Fibroblast of peridontal ligament (primary cell): Measurements from ENCODE around the gene TDP1.

Source experiments
- DNase-seq: peaks from one replicate; pipeline ENCODE4 v3.0.0-alpha.2; 2010; ENCODE audit errors: extremely low read depth

The TDP1 gene

DNA sequence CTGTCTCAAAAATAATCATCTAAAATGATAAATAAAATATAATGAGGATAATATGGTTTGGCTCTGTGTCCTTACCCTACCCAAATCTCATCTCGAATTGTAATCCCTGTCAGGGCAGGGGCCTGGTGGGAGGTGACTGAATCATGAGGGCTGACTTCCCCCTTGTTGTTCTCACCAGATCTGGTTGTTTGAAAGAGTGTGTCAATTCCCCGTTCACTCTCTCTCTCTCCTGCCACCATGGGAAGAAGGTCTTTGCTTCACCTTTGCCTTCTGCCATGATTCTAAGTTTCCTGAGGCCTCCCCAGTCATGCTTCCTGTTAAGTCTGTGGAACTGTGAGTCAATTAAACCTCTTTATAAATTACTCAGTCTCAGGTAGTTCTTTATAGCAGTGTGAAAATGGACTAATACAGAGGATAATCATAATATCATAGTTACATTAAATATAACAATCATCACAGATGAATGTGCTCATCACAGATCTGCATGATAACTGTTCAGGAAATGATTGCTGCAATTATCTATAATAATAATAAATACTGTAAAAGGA lies 13.8 kb upstream of the TDP1 start:
- no peak for DNase-seq

DNA sequence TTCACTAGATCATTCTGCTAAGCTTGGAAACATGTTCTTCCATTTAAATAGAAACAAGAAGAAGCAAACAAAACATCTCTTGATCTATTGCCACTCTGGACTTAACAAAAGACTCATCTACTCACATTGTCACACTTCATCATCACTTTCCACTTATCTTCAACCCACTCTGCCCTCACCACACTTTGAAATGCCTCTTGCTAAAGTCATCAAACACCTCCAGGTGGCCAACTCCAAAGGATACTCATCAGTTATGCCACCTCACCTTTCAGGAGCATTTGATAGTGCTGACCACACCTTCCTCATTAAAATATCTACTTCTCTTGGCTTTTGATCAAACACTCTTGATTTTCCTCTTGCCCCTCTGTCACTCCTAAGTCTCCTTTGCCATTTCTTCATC lies 8.4 kb upstream of the TDP1 start:
- DNase-seq: no peak

DNA sequence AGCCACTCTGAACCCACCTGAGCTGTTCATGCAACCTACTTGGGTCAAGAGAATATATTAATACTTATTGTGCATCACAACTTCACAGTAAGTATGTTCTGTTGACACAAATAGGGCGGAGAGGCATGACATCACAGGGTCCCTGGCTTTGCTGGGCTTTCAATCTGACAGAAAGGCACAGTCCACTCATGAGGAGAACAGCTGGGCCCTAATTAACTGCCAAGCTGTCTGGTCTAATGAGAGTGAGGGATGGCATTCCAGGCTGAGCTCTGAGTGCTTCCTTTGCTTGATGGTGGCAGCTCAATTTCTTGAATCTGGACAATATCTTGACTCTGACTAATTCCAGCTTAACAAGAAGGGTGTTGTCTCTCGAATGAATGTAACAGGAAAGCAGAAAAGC lies 3.2 kb upstream of the TDP1 start:
- no peak for DNase-seq

DNA sequence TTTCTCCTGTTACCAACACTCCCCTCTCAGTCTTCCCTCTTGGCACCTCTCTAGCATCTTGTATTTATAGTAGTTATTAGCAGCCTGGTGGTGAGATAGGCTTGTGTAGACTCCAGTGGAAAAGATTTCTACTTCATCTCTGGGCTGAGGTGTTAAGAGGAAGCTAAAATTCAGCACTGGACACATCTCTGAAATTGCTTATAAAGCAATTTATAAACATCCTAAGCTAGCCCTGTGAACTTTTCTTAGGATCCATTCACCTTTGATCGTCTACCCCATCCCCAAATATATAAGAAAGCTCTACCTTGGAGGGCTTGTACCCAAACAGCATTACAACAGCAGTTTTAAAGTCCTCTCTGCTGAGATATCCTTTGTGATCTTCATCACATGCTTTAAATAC lies 2.1 kb upstream of the TDP1 start:
- DNase-seq: no peak

DNA sequence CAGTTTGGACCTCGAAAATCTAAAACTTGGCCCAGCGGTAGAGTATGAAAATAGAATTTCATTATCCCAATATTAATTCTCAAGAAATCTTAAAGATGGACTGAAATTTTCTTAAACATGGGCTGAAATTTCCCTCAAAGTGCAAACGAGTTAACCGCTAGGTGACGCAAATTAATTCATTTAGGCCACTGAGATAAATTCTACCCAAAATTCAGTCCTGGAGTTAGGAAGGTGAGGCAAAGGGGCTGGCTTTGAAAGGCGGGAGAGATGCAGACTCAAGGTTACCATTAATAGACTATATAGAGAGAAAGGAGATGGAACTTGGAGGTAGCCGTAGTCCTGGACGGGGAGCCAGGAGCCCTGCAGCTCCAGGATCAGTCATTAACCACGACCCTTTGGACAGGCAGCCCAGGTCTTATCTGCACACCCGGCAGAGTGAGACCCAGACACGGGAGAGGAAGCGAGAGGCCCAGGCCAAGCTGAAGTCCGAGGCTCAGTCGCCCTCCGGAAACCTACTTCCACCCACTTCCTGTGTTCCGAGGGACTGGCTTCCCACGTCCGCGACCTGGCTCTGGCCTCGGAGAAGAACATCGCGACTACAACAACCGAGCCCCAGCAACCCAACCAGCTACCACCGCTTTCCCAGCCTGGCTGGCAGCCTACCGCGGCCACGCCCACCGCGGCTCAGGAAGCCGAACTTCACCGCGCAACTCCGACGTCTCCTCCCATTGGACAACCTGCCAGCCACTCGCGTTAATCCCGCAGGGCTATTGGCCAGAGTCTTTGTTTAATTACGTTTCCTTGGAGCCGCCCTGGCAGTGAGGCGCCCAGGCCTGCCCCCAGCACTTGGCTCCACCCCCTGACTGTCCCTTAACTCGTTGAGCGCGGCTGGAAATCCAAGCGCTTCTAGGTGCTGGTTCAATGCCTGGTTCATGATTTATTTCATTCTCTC lies 1.4 kb upstream of the TDP1 start, which contains the start of gene EFCAB11:
EFCAB11 (minus strand) TSS at position 661 of the 952 bp plus-strand sequence; CDS start at position 591, 70 bp downstream.
- peak; percentile 98 for DNase-seq

DNA sequence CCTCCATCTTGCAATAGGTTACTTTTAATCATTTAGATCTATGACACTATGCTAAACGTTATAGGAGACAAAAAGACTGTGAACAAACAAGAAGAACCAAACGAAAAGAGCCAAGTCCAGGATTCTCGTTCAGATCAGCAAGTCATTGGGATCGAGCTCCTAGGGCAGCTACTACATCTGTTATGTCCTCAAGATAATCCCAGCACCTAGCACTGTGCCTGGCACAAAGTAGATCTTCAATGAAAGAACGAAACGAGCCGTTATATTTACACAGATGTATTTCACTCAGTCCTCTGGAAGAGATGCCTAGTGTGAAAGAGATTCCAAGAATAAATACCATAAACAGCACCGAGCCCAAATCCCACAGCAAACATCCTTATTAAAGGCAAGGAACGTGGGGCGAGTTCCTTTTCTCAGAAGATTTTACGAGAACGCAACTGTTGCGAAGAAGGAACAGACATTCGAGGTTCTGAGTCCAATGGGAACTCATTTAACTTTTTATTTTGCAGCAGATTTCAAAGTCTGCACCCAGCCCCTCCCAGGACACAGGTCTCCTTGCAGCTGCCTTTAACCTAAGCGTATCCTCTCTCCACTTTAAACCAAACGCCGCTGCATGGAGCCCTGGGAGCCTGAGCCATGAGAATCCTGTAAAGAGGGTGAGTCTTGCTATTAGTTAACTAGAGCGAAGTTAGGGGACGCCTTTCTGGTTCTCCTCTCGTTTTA lies 544 bp upstream of the TDP1 start:
- no peak for DNase-seq

DNA sequence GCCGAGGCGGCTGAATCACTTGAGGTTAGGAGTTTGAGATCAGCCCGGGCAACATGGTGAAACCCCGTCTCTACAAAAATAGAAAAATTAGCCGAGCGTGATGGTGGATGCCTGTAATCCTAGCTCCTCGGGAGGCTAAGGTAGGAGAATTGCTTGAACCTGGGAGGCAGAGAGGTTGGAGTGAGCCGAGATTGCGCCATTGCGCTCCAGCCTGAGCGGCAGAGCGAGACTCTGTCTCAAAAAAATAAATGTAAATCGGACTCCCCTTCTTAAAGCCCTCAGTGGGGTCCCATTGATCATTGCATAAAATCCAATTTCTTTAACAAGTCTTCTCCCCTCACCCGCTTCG lies 908 bp downstream of the TDP1 start:
- DNase-seq: no peak

DNA sequence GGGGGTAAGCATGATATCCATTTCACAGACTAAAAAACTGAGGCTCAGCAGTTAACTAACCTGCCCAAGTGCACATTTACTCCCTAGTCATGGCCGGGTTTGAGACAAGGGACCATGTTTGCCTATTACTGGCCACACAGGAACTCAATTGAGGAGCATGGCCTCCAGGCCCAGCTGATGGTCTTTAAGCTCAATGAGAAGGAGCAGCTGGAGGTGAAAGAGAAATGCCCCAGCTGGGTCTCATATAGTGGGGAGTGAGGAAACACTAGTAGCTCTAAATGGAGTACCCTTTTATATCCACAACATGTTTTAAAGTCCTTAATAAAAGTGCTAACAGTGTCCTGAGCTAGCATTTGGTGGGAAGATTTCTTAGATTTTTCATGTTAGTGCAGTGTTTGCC lies 1.6 kb downstream of the TDP1 start:
- no peak for DNase-seq

DNA sequence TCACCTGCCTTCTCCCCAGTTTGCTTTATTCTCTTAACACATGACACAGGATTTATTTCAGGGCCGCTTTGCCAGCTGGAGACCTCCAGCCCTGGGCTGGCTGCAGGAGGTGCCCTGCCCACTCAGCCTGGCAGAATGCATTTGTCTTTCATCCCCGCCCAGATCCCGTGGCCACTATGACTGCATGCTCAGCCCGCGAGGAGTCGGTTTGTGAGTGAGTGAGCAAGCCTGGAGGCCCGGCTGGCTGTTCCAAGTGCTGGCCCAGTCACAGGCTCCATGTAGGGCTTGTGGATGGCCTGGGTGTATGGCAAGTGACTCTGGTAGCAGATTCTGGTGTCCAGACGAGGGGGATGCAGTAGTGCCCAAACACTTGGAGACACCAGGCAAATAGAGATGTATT lies 2.1 kb downstream of the TDP1 start:
- DNase-seq: no peak

DNA sequence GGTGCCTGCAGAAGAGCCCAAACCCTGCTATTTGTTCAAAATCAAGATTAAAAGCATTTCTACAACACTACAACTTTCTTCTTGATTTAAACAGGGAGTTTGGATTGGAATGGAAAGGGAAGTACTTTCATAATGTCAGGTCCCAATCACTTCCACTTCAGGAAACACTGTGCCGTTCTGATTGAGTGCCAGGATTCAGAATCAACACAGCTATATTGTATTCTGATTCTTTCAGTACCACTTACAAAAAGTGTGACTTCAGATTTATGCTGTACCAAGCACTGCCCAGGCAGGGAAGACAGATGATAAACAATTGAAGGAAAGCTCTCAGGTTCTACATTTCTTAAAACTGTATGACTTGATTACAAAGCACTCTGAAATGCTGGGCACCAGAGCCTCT lies 3.2 kb downstream of the TDP1 start:
- no peak for DNase-seq

DNA sequence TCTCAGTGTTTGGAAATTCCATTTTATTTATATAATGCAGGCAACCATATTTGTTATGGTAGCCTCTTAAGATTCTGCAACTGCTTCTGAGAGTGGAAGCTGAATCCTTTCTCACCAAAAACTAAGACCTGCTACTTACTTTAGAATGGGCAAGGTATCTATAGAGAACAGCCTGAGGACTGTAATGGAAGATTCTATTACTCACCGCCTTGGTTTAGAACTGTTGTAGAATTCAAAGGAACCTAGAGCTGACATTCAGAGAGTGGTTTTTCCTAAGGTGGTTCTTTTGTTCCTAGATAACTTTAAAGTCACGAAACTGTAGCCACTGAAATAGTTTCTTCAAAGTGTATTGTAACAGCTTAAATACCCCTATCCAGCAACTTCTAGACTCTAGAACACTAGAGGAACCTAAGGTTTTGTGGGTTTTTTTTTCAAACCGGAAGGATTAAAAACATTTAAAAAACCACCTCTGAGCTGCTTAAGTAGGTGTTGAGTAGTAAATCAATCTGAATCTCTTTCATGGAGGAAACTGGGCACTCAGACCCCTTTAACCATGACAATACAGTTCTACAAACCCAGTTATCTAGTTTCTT lies 4.2 kb downstream of the TDP1 start:
- no peak for DNase-seq

DNA sequence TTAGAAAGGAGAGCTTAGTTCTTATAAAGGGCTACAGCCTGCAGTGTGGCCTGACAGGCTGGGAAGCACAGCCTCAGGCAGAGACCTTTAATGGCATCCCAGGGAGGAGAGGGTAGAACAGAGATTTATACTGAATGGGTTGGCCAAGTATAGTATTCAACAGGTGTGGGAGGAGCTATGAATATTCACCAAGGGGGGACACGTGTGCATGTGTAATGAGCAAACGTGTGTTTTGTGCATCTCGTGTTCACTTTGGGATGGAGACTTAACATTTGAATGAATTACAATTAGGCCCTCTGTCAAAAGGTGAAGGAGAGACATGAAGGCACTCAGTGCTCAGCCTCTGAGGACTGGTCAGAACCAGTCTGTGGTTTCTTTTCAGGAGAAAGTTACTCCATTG lies 5.2 kb downstream of the TDP1 start:
- DNase-seq: no peak

DNA sequence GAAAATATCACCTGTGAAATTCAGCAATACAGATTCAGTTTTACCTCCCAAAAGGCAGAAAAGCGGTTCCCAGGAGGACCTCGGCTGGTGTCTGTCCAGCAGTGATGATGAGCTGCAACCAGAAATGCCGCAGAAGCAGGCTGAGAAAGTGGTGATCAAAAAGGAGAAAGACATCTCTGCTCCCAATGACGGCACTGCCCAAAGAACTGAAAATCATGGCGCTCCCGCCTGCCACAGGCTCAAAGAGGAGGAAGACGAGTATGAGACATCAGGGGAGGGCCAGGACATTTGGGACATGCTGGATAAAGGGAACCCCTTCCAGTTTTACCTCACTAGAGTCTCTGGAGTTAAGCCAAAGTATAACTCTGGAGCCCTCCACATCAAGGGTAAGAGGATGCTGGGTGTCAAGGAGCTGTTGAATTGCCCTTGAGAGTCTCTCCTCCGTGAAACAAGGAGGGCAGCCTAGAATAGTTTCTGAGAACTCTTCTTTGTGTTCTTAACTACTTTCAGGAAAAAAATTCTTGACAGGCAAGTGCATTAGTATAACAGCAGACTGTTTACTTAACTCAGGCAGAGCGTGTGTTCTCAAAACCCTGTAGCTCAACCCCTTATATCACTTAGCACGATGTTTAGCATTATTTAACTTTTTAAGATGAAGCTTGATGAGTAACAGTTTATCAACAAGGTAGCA lies 7.7 kb downstream of the TDP1 start:
- no peak for DNase-seq

DNA sequence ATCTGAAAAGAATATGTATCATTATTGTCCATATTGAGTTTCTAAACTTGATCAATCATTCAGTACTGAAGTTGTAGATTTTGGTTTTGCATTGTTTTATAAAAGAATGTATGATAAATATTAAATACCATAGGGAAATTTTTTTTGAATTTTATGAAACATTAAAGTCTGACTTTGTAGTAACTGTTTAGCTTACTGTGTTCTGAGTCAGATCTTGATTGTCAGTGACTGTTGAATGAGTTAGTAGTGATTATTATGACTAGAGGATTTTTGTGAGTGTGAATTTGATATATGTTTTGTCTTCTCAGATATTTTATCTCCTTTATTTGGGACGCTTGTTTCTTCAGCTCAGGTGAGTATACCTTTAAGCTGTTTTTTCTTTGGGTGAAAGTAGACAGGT lies 10.1 kb downstream of the TDP1 start:
- DNase-seq: no peak

DNA sequence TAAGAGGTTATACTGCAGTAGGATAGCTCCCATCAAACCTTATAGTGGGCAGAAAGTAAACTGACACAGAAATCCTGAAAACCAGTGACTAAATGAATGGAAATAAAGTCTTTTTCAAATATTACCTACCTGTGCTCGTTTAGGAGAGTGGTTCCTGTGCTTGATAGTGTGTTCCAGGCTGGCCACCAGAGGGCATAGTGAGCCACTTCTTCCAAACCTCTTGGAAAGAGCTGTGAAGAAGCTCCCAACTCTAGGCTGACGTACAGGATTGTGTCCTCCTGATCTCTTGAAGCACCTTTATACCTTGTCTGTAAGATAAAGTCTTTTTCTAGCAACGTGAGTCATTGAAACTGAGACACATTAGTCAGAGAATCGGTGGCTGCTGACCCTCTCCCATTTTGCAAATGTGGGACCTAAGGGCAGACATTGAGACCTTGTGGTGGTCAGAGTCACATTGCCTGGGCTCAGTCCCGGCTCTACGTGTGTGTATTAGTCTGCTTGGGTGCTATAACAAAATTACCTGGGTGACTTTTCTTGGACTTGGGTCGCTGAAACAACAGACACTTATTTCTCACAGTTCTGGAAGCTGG lies 17.6 kb downstream of the TDP1 start:
- DNase-seq: peak; percentile 79

DNA sequence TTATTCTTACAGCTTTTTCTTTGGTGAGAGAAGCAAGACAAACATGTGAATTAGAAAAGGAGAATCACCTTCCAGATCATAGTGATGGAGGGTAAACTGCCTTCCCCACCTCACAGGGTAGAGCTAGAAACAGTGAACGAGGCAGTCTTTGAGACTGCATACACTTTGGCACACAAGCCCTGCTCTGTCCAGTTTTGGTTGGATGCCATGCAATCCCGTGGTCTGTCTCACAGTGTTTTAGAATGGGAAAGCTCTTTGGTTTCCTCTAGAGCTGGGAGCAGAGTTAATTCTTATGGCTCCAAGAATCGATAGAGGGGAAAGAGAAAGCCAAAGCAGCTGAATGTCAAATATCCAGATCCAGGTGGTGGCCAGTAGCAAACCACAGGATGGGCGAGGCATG lies 21.9 kb downstream of the TDP1 start:
- peak; percentile 5 for DNase-seq

DNA sequence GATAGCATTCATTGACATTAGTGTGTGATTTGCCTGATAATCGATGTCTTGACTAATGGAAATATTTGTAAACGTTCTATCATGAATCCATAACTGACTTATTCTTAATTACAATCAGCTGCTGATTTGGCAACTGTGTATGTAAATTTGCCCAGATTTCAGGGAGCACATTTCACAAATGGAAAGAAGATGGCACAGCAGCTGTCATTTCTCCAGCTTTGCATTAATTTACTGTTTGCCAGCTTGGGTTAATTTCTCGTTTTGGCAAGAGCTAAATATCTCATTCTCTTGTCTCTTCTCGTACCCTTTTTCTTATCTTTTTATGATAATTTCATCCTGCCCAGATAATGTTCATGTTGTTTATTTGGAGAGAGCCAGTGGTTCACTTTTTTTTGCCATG lies 22.9 kb downstream of the TDP1 start:
- DNase-seq: no peak

DNA sequence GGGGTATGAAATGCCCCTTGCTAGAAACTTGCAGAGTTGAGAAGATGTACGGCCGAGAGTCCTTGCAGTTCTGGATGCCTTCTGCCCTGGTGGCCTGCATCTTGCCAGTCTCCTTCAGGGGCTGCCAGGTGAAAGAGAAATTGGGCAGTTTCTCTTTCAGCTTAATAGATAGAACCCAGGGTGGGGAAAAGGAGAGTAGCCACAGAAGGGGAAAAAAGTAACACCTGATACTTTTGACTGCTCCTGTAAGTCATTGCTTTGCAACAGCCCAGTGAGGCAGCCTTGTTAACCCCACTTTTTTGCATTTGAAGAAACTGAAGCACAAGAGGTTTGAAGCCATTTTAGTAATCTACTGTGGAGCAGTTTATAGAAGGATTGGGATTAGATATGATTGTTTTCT lies 27.6 kb downstream of the TDP1 start:
- DNase-seq: no peak

DNA sequence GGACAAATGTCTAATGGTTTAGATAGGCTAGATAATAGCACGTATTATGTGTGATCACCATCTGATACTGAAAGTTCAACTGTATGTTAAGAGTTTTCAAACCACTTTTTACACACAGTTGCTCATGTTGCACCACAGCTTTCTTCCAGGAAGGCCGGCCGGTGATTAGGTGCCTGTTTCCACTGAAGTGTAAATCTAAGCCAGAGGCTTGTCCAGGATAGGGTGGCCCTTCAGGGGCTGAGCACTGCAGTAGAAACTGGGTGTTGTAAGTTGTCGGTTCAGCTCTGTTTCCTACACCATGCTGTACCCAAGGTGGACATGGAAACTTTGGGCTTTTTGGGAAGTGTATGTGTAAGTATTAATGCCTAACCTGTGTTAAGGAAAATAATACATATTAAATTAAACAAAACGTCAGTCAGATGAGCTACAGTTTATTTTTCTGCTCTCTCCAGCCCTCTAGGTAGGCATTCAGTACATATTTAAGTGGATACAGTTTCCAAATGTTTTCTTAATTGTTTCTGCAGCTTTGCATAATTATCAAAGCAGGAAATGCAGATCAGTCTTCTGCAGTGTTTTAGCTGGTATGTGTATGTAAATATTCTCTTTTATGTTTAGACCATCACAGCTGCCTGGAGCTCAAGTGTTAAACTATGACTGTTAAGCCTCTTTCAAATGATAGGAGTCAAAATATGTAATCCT lies 30.9 kb downstream of the TDP1 start:
- no peak for DNase-seq

DNA sequence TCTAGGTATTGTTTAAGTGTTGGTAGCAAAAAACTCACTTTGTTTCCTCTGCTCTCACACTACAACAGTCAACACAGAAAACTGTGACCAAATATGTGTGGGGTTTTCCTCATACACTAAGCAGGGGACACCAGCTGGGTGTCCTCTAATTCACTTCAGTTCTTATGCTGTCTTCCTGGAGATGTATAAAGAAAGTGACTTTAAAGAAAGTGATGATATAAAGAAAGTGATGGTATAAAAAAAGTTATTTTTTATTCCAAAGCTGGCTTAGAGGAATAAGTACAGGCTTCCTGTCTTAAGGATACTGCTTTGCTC lies 31.4 kb downstream of the TDP1 start:
- DNase-seq: no peak

DNA sequence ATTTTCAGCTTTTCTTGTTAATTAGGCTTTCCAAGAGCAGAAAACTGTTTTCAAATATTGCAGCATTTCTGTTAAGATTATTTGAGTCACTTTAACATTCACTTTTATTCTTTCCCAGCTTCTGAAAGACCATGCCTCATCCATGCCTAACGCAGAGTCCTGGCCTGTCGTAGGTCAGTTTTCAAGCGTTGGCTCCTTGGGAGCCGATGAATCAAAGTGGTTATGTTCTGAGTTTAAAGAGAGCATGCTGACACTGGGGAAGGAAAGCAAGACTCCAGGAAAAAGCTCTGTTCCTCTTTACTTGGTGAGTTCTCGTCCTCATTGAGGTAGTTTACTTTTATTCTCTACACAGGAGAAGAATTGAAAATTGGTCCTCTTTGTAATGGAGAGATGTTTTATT lies 33.1 kb downstream of the TDP1 start:
- no peak for DNase-seq
